K562 treated with DMSO at 1 percent for 48 hours (cell line): Measurements from ENCODE around the gene APAF1. TPM values are rescaled to one million over a fixed set of nuclear protein-coding genes. Genes with fewer than 3 reads are reported as not detected.

ENCODE experiments used
- total RNA-seq: library from RNA; unstranded; fragments of 300-600 nt; gene quantifications from 2 replicates; pipeline ENCODE4 v1.2.3, GENCODE V29; 2022; ENCODE audit warnings: low replicate concordance; ENCODE audit errors: extremely low read depth

The APAF1 gene, protein sequence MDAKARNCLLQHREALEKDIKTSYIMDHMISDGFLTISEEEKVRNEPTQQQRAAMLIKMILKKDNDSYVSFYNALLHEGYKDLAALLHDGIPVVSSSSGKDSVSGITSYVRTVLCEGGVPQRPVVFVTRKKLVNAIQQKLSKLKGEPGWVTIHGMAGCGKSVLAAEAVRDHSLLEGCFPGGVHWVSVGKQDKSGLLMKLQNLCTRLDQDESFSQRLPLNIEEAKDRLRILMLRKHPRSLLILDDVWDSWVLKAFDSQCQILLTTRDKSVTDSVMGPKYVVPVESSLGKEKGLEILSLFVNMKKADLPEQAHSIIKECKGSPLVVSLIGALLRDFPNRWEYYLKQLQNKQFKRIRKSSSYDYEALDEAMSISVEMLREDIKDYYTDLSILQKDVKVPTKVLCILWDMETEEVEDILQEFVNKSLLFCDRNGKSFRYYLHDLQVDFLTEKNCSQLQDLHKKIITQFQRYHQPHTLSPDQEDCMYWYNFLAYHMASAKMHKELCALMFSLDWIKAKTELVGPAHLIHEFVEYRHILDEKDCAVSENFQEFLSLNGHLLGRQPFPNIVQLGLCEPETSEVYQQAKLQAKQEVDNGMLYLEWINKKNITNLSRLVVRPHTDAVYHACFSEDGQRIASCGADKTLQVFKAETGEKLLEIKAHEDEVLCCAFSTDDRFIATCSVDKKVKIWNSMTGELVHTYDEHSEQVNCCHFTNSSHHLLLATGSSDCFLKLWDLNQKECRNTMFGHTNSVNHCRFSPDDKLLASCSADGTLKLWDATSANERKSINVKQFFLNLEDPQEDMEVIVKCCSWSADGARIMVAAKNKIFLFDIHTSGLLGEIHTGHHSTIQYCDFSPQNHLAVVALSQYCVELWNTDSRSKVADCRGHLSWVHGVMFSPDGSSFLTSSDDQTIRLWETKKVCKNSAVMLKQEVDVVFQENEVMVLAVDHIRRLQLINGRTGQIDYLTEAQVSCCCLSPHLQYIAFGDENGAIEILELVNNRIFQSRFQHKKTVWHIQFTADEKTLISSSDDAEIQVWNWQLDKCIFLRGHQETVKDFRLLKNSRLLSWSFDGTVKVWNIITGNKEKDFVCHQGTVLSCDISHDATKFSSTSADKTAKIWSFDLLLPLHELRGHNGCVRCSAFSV (N-terminal part only)
- not detected in 2 replicates for total RNA-seq

GRCh38 chr12:98644712-98645571, at the start of gene APAF1, which contains the start of gene IKBIP:
Gene APAF1, plus strand, starts transcription at chr12:98645290. Its CDS starts 3,070 bp downstream, at chr12:98648360.
Gene IKBIP, minus strand, starts transcription at chr12:98644788. Its CDS starts 87 bp downstream, at chr12:98644701.

Other genes with a start within 250 kb of the APAF1 start
- not detected in 2 replicates for gene TMPO, start 129.7 kb upstream of the APAF1 start, total RNA-seq
- gene SLC25A3, start 51.6 kb upstream of the APAF1 start, total RNA-seq = 356 TPM in 1 of 2 replicates, not detected in the other
- gene IKBIP, start 502 bp upstream of the APAF1 start, total RNA-seq = not detected in 2 replicates